A549 treated with AZD9567 at 1 μM for 4 hours (cell line): ENCODE measurements around the gene LYG2. TPM values are rescaled to one million over a fixed set of nuclear protein-coding genes. Genes with fewer than 3 reads are reported as not detected.

ENCODE experiments used
- total RNA-seq: library from RNA; stranded (reverse); fragments of 200-300 nt; extraction: Qiagen RNA extraction; gene quantifications from 5 replicates; pipeline ENCODE4 v1.2.3, GENCODE V29; 2022; ENCODE audit not compliant: insufficient read depth

Gene LYG2, protein sequence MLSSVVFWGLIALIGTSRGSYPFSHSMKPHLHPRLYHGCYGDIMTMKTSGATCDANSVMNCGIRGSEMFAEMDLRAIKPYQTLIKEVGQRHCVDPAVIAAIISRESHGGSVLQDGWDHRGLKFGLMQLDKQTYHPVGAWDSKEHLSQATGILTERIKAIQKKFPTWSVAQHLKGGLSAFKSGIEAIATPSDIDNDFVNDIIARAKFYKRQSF
- total RNA-seq: not detected in 5 replicates

DNA sequence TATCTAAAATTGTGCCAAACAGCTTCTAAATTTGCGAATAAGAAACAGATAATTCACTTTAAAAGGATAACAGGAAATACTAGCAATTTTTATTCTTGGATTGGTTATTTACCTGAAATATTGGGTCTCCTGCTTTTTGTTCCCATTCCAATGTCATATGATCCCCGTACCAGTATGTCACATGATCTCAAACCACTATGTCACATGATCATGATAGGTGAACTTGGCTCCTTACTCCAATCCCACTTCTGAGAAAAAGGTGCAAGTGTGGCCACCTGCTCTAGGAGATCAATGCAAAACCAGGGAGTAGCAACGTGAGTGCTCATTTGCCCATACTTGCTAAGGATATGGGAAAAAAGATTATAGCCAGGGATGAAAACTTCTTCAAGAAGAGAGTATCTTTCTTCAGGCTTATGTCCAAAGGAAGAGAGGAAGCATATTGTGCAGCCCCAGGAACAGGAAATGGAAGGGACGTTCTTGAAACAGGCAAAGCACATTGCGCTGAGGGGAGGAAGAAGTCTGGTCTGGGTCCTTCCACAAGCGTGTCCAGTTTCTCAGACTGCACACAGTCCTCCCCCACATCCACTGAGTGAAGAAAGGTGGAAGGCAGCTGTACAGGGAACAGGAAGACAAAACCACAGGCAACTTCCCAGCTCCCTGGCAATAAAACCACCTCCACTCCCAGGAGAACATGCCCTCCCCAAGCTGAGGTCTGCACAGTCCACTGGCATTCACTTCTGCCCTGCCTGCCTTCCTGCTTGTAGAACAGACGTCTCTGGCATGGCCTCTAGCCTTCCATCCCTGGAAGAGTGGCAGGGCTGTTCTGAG, at the start of gene LYG2:
LYG2 (minus strand) TSS at position 176 of the 828 bp plus-strand sequence. CDS start 1,406 bp downstream, outside the sequence.

DNA sequence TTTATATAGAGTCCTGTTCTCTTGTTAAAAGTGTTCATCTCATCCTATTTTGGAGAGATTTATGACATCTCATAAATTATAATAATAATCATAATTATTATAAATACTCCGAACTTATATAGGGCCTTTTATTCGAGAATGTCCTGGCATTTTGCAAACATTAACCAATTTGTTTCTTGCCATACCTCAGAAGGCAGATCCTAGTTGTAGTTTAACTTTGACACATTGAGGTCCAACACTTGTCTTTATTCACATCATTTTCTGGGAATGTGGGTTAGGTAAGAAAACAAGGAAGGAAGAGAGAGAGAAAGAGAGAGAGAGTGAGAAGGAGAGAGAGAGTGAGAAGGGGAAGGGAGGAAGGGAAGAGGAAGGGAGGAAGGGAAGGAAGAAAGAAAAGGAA, 45.6 kb upstream of the LYG2 start, which contains the start of gene LYG1:
LYG1 (minus strand) TSS at position 101 of the 400 bp plus-strand sequence. CDS start 5,527 bp downstream, outside the sequence.

Other genes starting within 250 kb of the LYG2 start
- 0.42 to 0.70 TPM (median 0.54 TPM) in 4 of 5 replicates, not detected in the other for gene C2orf15, start 114.0 kb downstream of the LYG2 start, total RNA-seq
- 2.3 to 6.0 TPM (median 4.5 TPM) in 5 replicates for gene TSGA10, start 100.7 kb downstream of the LYG2 start, total RNA-seq
- gene LIPT1, start 100.7 kb downstream of the LYG2 start, total RNA-seq: 3.5 to 4.2 TPM (median 4.0 TPM) in 5 replicates
- 23.9 to 27.5 TPM (median 25.1 TPM) in 5 replicates for gene MITD1, start 74.6 kb downstream of the LYG2 start, total RNA-seq
- 31.1 to 67.7 TPM (median 34.1 TPM) in 5 replicates for gene MRPL30, start 74.5 kb downstream of the LYG2 start, total RNA-seq
- 1.7 to 2.4 TPM (median 1.9 TPM) in 4 of 5 replicates, not detected in the other for gene LYG1, start 45.5 kb upstream of the LYG2 start, total RNA-seq
- gene TXNDC9, start 80.7 kb upstream of the LYG2 start, total RNA-seq: 38.3 to 55.0 TPM (median 43.4 TPM) in 5 replicates
- gene EIF5B, start 81.7 kb upstream of the LYG2 start, total RNA-seq: 54.9 to 80.0 TPM (median 55.3 TPM) in 5 replicates
- gene REV1, start 234.4 kb upstream of the LYG2 start, total RNA-seq: 9.1 to 25.6 TPM (median 12.6 TPM) in 5 replicates